Erythroblast (primary cell): ENCODE results near the gene METTL22.

Source experiments
- GATA1 ChIP-seq: IDR thresholded peaks from 2 replicates; pipeline ENCODE4 v1.6.1; 2011; ENCODE audit warnings: low read depth, mild to moderate bottlenecking, control low read depth, low read length, moderate library complexity
- POLR2A ChIP-seq: IDR thresholded peaks from 2 replicates; pipeline ENCODE4 v1.6.1; 2011; ENCODE audit warnings: mild to moderate bottlenecking, low read length

GRCh38 chr16:8632675-8633182 lies 11.2 kb downstream of the METTL22 start:
- TF ChIP-seq POLR2A (no peak), GATA1 (no peak)
